Hematopoietic multipotent progenitor cell treated with erythropoietin and hydrocortisone succinate and interleukin-3 and kit ligand, for 6 days (in vitro differentiated cells): ENCODE data around the gene POLR2I.
"Not testable (repeated sequence)": the region's sequence is repeated elsewhere in the genome, so short reads cannot be mapped to it uniquely, and the experiment has no call there.

Experiments
- DNase-seq: peaks from one replicate; pipeline ENCODE4 v3.0.0-alpha.2; 2015

POLR2I gene

GRCh38 chr19:36099166-36099785 is 15.4 kb downstream of the POLR2I start:
- no peak for DNase-seq

GRCh38 chr19:36097036-36097435 is 17.6 kb downstream of the POLR2I start:
- DNase-seq: no peak

- DNase-seq: no peak
These were observed 21.0 kb downstream of the POLR2I start for GRCh38 chr19:36093687-36094086.

- DNase-seq: no peak
These were observed 21.5 kb downstream of the POLR2I start for GRCh38 chr19:36093146-36093662.

- no peak for DNase-seq
These were observed 22.1 kb downstream of the POLR2I start for GRCh38 chr19:36092566-36092965.

- no peak for DNase-seq
These were observed 23.6 kb downstream of the POLR2I start for GRCh38 chr19:36090910-36091695.

GRCh38 chr19:36089847-36090246 is 24.8 kb downstream of the POLR2I start:
- no peak for DNase-seq

GRCh38 chr19:36086326-36086725 is 28.3 kb downstream of the POLR2I start:
- no peak for DNase-seq

- no peak for DNase-seq
These were observed 30.3 kb downstream of the POLR2I start for GRCh38 chr19:36084231-36085009.

- no peak for DNase-seq
These were observed 31.8 kb downstream of the POLR2I start for GRCh38 chr19:36082916-36083315.

GRCh38 chr19:36081894-36082293 is 32.8 kb downstream of the POLR2I start:
- no peak for DNase-seq

GRCh38 chr19:36081385-36081784 is 33.3 kb downstream of the POLR2I start:
- no peak for DNase-seq

- no peak for DNase-seq
These were observed 35.2 kb downstream of the POLR2I start for GRCh38 chr19:36079389-36079945.

- no peak for DNase-seq
These were observed 41.4 kb downstream of the POLR2I start for GRCh38 chr19:36073121-36073876.

GRCh38 chr19:36072081-36072480 is 42.6 kb downstream of the POLR2I start:
- no peak for DNase-seq

GRCh38 chr19:36068810-36069499 is 45.7 kb downstream of the POLR2I start:
- DNase-seq: not testable (repeated sequence)

- no peak for DNase-seq
These were observed 47.0 kb downstream of the POLR2I start for GRCh38 chr19:36067681-36068080.

GRCh38 chr19:36064826-36065225 is 49.8 kb downstream of the POLR2I start:
- no peak for DNase-seq
